Peyer's patch (tissue), 4 donors: ENCODE data around the gene KRT1.

Source experiments
- POLR2A ChIP-seq, 2 donors: fragments of 450-650 bp; IDR thresholded peaks; one replicate each; pipeline ENCODE4 v1.5.1; 2017; ENCODE audit warnings: antibody characterized with exemption in 2 of 2, mild to moderate bottlenecking in 2 of 2, moderate library complexity in 2 of 2
- TF ChIP-seq, protein P1 (sequence below), 6 experiments: fragments of 450-650 bp in 4 of 6; fragments of 200-600 bp in 2 of 6; sonication (generic) in 1 of 6; IDR thresholded peaks; one replicate each; pipeline ENCODE4 v1.5.1; 2017 to 2019; ENCODE audit warnings: antibody characterized with exemption in 6 of 6, mild to moderate bottlenecking in 3 of 6, moderate library complexity in 1 of 6

- TF ChIP-seq, protein P1, sequence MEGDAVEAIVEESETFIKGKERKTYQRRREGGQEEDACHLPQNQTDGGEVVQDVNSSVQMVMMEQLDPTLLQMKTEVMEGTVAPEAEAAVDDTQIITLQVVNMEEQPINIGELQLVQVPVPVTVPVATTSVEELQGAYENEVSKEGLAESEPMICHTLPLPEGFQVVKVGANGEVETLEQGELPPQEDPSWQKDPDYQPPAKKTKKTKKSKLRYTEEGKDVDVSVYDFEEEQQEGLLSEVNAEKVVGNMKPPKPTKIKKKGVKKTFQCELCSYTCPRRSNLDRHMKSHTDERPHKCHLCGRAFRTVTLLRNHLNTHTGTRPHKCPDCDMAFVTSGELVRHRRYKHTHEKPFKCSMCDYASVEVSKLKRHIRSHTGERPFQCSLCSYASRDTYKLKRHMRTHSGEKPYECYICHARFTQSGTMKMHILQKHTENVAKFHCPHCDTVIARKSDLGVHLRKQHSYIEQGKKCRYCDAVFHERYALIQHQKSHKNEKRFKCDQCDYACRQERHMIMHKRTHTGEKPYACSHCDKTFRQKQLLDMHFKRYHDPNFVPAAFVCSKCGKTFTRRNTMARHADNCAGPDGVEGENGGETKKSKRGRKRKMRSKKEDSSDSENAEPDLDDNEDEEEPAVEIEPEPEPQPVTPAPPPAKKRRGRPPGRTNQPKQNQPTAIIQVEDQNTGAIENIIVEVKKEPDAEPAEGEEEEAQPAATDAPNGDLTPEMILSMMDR (IDR thresholded peaks at IDR 0.05) = no peak
- no peak for TF ChIP-seq POLR2A (IDR thresholded peaks at IDR 0.05)
These were observed 332 bp downstream of the KRT1 start for GRCh38 chr12:52679875-52680274.
